Measurements from ENCODE around the gene KCND3.

- TF ChIP-seq, protein P1, sequence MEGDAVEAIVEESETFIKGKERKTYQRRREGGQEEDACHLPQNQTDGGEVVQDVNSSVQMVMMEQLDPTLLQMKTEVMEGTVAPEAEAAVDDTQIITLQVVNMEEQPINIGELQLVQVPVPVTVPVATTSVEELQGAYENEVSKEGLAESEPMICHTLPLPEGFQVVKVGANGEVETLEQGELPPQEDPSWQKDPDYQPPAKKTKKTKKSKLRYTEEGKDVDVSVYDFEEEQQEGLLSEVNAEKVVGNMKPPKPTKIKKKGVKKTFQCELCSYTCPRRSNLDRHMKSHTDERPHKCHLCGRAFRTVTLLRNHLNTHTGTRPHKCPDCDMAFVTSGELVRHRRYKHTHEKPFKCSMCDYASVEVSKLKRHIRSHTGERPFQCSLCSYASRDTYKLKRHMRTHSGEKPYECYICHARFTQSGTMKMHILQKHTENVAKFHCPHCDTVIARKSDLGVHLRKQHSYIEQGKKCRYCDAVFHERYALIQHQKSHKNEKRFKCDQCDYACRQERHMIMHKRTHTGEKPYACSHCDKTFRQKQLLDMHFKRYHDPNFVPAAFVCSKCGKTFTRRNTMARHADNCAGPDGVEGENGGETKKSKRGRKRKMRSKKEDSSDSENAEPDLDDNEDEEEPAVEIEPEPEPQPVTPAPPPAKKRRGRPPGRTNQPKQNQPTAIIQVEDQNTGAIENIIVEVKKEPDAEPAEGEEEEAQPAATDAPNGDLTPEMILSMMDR (IDR thresholded peaks at IDR 0.05; ENCODE audit: insufficient read depth, low read depth, low read length): no peak
- TF ChIP-seq EZH2 (IDR thresholded peaks at IDR 0.05; ENCODE audit: insufficient read depth, low read length): no peak
Measured at GRCh38 chr1:112034277-112034676, 44.8 kb upstream of the KCND3 start.

Data from astrocyte (in vitro differentiated cells and primary cell).